NT2/D1 (cell line): ENCODE results near the gene RAMP3.

Source experiments
- SUZ12 ChIP-seq: IDR thresholded peaks from 2 replicates; pipeline ENCODE4 v1.6.1; 2011; ENCODE audit not compliant: insufficient read length, insufficient read depth; ENCODE audit errors: extremely low read depth
- ZNF274 ChIP-seq: IDR thresholded peaks from 2 replicates; pipeline ENCODE4 v1.6.1; 2011; ENCODE audit warnings: mild to moderate bottlenecking, low read depth, low read length

- TF ChIP-seq SUZ12 (no peak), ZNF274 (no peak)
Measured at GRCh38 chr7:45181991-45182855, 24.6 kb downstream of the RAMP3 start.
